B cell (primary cell): Measurements from ENCODE around the gene TGFBR3L. TPM values are rescaled to one million over a fixed set of nuclear protein-coding genes. Genes with fewer than 3 reads are reported as not detected.

ENCODE experiments used
- ATAC-seq: fragments of 200-7000 bp; cut with Tn5 transposase; one replicate; pipeline ENCODE4 v1.10.0; 2021; ENCODE audit warnings: low read depth, mild to moderate bottlenecking, moderate number of reproducible peaks, moderate library complexity
- CTCF ChIA-PET: fragments of 350-600 bp; sonication (Branson Sonifier 250); formaldehyde crosslinking; loops from one replicate; lab custom pipeline; 2021; ENCODE audit warnings: antibody characterized with exemption, inconsistent platforms; lab: Charles Lee
- POLR2A ChIA-PET: fragments of 350-600 bp; sonication (Branson Sonifier 250); formaldehyde crosslinking; loops from one replicate; lab custom pipeline; 2021; ENCODE audit warnings: antibody characterized with exemption; lab: Charles Lee
- DNase-seq: peaks from one replicate; pipeline ENCODE4 v3.0.0; 2013
- H2AFZ ChIP-seq: 2 replicates; pipeline ENCODE4 v1.6.1; 2012; ENCODE audit warnings: mild to moderate bottlenecking, low read depth, low read length; ENCODE audit not compliant: insufficient read depth, poor library complexity, severe bottlenecking
- H3K27ac ChIP-seq, 2 donors: 1 replicate in 1 of 2; 2 replicates in 1 of 2; pipeline ENCODE4 v1.5.1; 2012 to 2013; ENCODE audit warnings: low read length in 2 of 2, mild to moderate bottlenecking in 2 of 2, moderate library complexity in 1 of 2
- H3K27me3 ChIP-seq, 4 experiments: fragments of 200-600 bp in 1 of 4; sonication (generic) in 1 of 4; replicated peaks in 1 of 4; 1 replicate in 2 of 4; 2 replicates in 2 of 4; pipeline versions ENCODE4 v1.6.1 to v1.7.0; 2013 to 2016; ENCODE audit warnings: low read length in 3 of 4, mild to moderate bottlenecking in 2 of 4, mixed read lengths in 1 of 4, moderate library complexity in 1 of 4; ENCODE audit not compliant: insufficient read depth in 4 of 4, control insufficient read depth in 3 of 4; ENCODE audit errors: control extremely low read depth in 1 of 4
- H3K36me3 ChIP-seq, 2 experiments: replicated peaks in 1 of 2; 1 replicate in 1 of 2; 2 replicates in 1 of 2; pipeline versions ENCODE4 v1.6.1 to v1.7.1; 2013; ENCODE audit warnings: low read length in 1 of 2; ENCODE audit not compliant: insufficient read depth in 2 of 2, control insufficient read depth in 1 of 2; ENCODE audit errors: control extremely low read depth in 1 of 2, extremely low read depth in 1 of 2
- H3K4me1 ChIP-seq, 2 donors: fragments of 200-600 bp in 1 of 2; sonication (generic) in 1 of 2; 1 replicate in 1 of 2; 2 replicates in 1 of 2; pipeline versions ENCODE4 v1.5.1 to v1.6.1; 2013 to 2017; ENCODE audit warnings: low read length in 2 of 2; ENCODE audit not compliant: control insufficient read depth in 2 of 2, insufficient read depth in 2 of 2
- H3K4me2 ChIP-seq: replicated peaks from 2 replicates; pipeline ENCODE3; 2012; ENCODE audit warnings: mild to moderate bottlenecking, low read depth, low read length; ENCODE audit not compliant: poor library complexity, severe bottlenecking
- H3K4me3 ChIP-seq, 5 experiments: fragments of 200-600 bp in 1 of 5; sonication (generic) in 1 of 5; 1 replicate in 3 of 5; 2 replicates in 2 of 5; pipeline versions ENCODE4 v1.5.1 to v1.7.0; 2011 to 2016; ENCODE audit warnings: low read length in 4 of 5, mild to moderate bottlenecking in 4 of 5, low read depth in 2 of 5, control low read depth in 1 of 5, moderate library complexity in 1 of 5; ENCODE audit not compliant: insufficient read depth in 1 of 5; ENCODE audit errors: control extremely low read depth in 1 of 5, extremely low read depth in 1 of 5
- H3K79me2 ChIP-seq: fragments of 200-600 bp; sonication (generic); one replicate; pipeline ENCODE4 v1.6.0; 2016; ENCODE audit warnings: low read length; ENCODE audit not compliant: control insufficient read depth, insufficient read depth
- H3K9ac ChIP-seq: fragments of 200-600 bp; sonication (generic); 2 replicates; pipeline ENCODE4 v1.6.1; 2017; ENCODE audit warnings: mild to moderate bottlenecking, low read length, moderate library complexity
- H3K9me3 ChIP-seq, 3 donors: one replicate each; pipeline versions ENCODE4 v1.6.1 to v1.7.1; 2013; ENCODE audit warnings: low read length in 2 of 3; ENCODE audit not compliant: control insufficient read depth in 2 of 3, insufficient read depth in 1 of 3; ENCODE audit errors: control extremely low read depth in 1 of 3
- H4K20me1 ChIP-seq: 2 replicates; pipeline ENCODE4 v1.6.0; 2012; ENCODE audit warnings: mild to moderate bottlenecking, low read length; ENCODE audit not compliant: insufficient read depth, control insufficient read depth, poor library complexity, severe bottlenecking
- H3K27ac Mint-ChIP-seq: one replicate; pipeline ENCODE4 v1.8.0; 2021; ENCODE audit warnings: mixed read lengths
- H3K27me3 Mint-ChIP-seq: one replicate; pipeline ENCODE4 v1.8.0; 2021; ENCODE audit warnings: mixed read lengths
- H3K4me1 Mint-ChIP-seq: one replicate; pipeline ENCODE4 v1.8.0; 2021; ENCODE audit warnings: mixed read lengths
- H3K4me3 Mint-ChIP-seq: one replicate; pipeline ENCODE4 v1.8.0; 2021; ENCODE audit warnings: mixed read lengths
- H3K9me3 Mint-ChIP-seq: one replicate; pipeline ENCODE4 v1.8.0; 2022; ENCODE audit warnings: mixed read lengths; ENCODE audit not compliant: insufficient read depth
- EZH2 ChIP-seq: IDR thresholded peaks from 2 replicates; pipeline ENCODE4 v1.6.1; 2012; ENCODE audit warnings: borderline replicate concordance, low read depth, mild to moderate bottlenecking, moderate library complexity, low read length; ENCODE audit not compliant: insufficient read depth, poor library complexity, severe bottlenecking
- WGBS: methylation state at CpG from one replicate; pipeline ENCODE4 v1.1.5; 2013; ENCODE audit warnings: missing lambda C conversion rate; ENCODE audit not compliant: insufficient coverage; 5-methylcytosine and 5-hydroxymethylcytosine counted together
- intact Hi-C: fragments of 100-400 bp; cut with micrococcal nuclease; formaldehyde crosslinking; loops from one replicate; pipeline ENCODE4 v1.10.0; 2022
- polyA plus RNA-seq: library from polyadenylated mRNA; depleted of rRNA; stranded (reverse); fragments of >200 nt; gene quantifications from 2 replicates; pipeline ENCODE4 v1.2.3, GENCODE V29; 2012
- total RNA-seq, 2 donors: library from RNA; stranded (reverse); fragments of 120-200 nt in 1 of 2; gene quantifications; 1 replicate in 1 of 2; 2 replicates in 1 of 2; pipeline versions ENCODE4 v1.2.3 to v1.2.4, GENCODE V29; 2013 to 2022
- TF ChIP-seq, protein P1 (sequence below): fragments of 200-600 bp; IDR thresholded peaks from one replicate; pipeline ENCODE4 v1.8.0; 2022; ENCODE audit warnings: antibody characterized with exemption, mild to moderate bottlenecking

The TGFBR3L gene
- total and polyA plus RNA-seq, 2 donors (not counting 1 experiment from before 2014, with no cell fraction given), result 0.21 to 0.22 TPM

DNA sequence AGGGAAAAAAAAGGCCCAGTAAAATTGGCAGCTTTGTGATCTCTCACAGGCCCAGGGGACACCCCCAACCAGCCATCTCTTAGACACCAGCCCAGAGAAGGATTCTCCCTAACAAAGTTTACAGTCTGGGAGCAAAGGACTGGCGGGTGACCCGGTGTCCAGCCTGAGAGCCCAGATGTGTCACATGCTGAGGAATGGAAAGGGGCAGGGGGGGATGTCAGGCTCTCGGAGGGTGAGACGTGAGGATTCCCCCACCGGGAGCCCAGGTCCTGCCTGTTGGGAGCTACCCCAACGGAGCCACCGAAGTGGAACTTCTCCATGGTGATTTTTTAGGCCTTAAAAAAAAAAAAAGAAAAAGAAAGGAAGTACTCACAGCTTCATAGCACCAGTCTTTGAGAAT lies 16.1 kb downstream of the TGFBR3L start:
- H3K27me3 Mint-ChIP-seq, result no peaks in the 10 kb centered on the region
- DNase-seq (no peak), ATAC-seq (no peak)
- Histone ChIP-seq H3K27me3 (no peaks in the 10 kb centered on the region), H4K20me1 (peaks cover 20% of the 10 kb centered on the region), H3K79me2 (peaks cover 2% of the 10 kb centered on the region), H3K9me3 (no peaks in the 10 kb centered on the region), H3K36me3 (peaks cover 2 to 45% of the 10 kb centered on the region in 2 experiments), H3K4me2 (no peak overlapping the region), H3K4me1 (peaks cover 4 to 6% of the 10 kb centered on the region in 2 donors), H3K4me3 (no peak overlapping the region), H3K9ac (no peak overlapping the region), H2AFZ (no peak overlapping the region), H3K27ac (no peak overlapping the region)
- H3K4me3 Mint-ChIP-seq, result no peak overlapping the region
- WGBS, result 100% methylated on average over 2 of the region's 7 CpGs
- TF ChIP-seq, protein P1, sequence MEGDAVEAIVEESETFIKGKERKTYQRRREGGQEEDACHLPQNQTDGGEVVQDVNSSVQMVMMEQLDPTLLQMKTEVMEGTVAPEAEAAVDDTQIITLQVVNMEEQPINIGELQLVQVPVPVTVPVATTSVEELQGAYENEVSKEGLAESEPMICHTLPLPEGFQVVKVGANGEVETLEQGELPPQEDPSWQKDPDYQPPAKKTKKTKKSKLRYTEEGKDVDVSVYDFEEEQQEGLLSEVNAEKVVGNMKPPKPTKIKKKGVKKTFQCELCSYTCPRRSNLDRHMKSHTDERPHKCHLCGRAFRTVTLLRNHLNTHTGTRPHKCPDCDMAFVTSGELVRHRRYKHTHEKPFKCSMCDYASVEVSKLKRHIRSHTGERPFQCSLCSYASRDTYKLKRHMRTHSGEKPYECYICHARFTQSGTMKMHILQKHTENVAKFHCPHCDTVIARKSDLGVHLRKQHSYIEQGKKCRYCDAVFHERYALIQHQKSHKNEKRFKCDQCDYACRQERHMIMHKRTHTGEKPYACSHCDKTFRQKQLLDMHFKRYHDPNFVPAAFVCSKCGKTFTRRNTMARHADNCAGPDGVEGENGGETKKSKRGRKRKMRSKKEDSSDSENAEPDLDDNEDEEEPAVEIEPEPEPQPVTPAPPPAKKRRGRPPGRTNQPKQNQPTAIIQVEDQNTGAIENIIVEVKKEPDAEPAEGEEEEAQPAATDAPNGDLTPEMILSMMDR, result no peak
- TF ChIP-seq EZH2, result no peak
- no peaks in the 10 kb centered on the region for H3K9me3 Mint-ChIP-seq
- ChIA-PET CTCF (interaction anchor here (0.6 to 2.9 kb wide), 3 partner anchors 13 to 709 kb away, joined by 3 to 18 read pairs (median 3); partner anchors contain the start of gene TIMM44), POLR2A (interaction anchor here (0.7 kb wide), 1 partner anchor 19 kb away, joined by 11 read pairs; no protein-coding TSS in a partner anchor)
- intact Hi-C loops, result no loop called here
- H3K27ac Mint-ChIP-seq, result no peak overlapping the region
- H3K4me1 Mint-ChIP-seq, result peaks cover 7% of the 10 kb centered on the region

DNA sequence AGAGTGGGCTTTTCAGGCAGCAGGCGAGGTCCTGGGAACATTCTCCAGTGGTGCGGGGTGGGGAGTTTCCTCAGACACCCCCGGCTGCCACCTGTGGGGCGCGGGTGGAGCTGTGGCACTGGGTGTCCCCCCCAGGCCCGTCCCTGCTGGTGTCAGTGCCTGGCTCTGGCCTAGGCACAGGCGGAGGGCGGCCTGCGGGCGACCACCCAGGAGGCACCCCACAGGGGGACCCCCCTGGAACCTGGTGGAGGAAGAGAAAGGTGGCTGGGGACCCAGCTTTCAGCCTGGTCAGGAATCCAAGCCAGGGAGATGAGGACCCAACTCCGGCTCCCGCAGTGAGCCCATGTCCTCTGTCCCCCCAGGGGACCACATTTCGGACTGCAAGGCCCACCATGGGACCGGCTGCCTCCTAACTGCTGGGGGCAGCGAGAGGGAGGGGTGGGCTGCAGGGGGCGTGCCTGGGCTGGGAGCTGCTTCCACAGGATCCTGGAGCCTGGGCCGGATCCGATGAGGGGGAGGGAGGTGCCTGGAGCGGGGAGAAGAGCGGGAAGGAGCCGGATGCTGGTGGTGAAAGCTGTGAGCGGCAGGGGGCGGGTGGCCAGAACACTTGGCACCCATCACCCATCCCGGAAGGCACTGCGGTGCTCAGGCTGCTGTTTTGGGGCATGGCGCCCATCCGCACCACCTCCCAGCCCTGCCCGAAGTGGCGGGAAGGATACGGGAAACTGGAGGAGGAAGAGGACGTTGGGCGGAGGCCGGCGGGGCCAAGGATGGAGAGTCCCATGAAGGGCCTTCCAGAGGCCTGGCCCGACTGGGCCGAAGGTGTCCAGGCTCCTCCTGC lies 16.8 kb downstream of the TGFBR3L start:
- Histone ChIP-seq H3K9ac (no peak overlapping the region), H3K27ac (no peak overlapping the region), H3K27me3 (no peaks in the 10 kb centered on the region), H3K36me3 (peaks cover 2 to 50% of the 10 kb centered on the region in 2 experiments), H3K4me2 (no peak overlapping the region), H4K20me1 (peaks cover 18% of the 10 kb centered on the region), H3K4me3 (no peak overlapping the region), H3K4me1 (peaks cover 1 to 2% of the 10 kb centered on the region in 2 donors), H3K79me2 (no peaks in the 10 kb centered on the region), H3K9me3 (no peaks in the 10 kb centered on the region), H2AFZ (no peak overlapping the region)
- intact Hi-C loops, result no loop called here
- ATAC-seq, result no peak
- Mint-ChIP-seq H3K4me1 (peaks cover 4% of the 10 kb centered on the region), H3K4me3 (no peak overlapping the region), H3K27me3 (no peaks in the 10 kb centered on the region), H3K27ac (no peak overlapping the region), H3K9me3 (no peaks in the 10 kb centered on the region)
- CTCF ChIA-PET, result interaction anchor here (2.9 kb wide), 1 partner anchor 13 kb away, joined by 18 read pairs; the partner anchor contains the start of gene TIMM44
- 98% methylated on average over 35 of the region's 36 CpGs for WGBS
- POLR2A ChIA-PET, result interaction anchor here (0.6 kb wide), 1 partner anchor 753 kb away, joined by 3 read pairs; no protein-coding TSS in a partner anchor
- no peak for DNase-seq
- no peak for TF ChIP-seq EZH2
